Activated CD8-positive, alpha-beta memory T cell treated with anti-CD3 and anti-CD28 coated beads for 4 hours (primary cell): ENCODE results near the gene GET4.

Source experiments
- DNase-seq, 2 donors: peaks; one replicate each; pipeline ENCODE4 v3.0.0-alpha.2; 2020; ENCODE audit warnings: low read depth in 2 of 2

The GET4 gene

DNA sequence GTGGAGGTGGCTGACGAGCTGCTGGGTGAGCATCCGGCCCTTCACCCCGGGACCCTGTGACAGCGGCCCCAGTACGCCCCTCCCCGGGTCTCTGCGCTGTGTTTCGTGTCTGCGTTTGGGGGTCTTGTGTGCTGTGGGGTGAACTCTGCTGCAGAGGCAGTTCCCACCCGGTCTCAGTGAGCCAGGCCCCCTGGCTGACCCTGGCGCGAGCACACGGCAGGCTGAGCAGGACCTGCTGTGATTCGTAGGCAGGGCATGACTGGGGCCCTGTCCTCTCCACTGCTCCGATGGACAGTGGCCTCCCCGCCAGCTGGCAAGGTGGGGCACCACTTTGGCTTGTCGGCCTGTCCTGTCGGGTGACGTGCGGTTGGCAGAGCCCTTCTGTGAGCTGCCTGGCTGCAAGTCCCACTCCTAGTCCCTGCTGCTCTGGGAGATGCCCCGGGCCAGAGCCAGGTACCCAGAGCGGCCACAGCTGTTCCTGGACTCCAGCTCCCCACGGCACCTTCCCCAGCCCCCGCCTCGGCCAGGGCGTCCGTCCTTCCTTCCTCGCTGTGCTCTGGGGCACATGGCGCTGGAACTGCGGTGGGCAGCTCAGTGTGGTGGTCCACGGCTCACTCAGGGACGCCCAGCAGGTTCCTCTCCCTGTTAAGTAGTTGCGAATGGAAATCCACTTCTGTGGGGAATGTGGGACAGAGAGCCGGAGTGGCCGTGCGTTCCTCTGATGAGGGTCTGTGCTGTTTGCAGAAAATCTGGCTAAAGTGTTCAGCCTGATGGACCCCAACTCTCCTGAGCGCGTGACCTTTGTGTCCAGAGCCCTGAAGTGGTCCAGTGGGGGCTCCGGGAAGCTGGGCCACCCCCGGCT, 10.5 kb downstream of the GET4 start:
- DNase-seq, result no peak

DNA sequence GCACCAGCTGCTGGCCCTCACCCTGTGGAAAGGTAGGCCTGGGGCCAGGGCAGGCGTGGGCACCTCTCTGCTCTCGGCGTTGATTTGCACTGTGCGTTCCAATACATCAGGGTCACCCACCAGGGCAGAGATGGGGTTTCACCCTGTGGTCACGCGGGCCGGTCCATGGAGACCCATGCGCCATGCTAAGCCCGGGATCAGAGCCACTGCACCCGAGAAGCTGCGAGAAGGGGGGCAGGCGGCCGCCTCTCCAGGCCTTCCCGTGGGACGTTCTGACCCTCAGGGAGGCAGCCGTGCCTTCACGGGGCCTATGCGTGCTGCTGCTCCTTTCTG, 11.1 kb downstream of the GET4 start:
- DNase-seq, result no peak

DNA sequence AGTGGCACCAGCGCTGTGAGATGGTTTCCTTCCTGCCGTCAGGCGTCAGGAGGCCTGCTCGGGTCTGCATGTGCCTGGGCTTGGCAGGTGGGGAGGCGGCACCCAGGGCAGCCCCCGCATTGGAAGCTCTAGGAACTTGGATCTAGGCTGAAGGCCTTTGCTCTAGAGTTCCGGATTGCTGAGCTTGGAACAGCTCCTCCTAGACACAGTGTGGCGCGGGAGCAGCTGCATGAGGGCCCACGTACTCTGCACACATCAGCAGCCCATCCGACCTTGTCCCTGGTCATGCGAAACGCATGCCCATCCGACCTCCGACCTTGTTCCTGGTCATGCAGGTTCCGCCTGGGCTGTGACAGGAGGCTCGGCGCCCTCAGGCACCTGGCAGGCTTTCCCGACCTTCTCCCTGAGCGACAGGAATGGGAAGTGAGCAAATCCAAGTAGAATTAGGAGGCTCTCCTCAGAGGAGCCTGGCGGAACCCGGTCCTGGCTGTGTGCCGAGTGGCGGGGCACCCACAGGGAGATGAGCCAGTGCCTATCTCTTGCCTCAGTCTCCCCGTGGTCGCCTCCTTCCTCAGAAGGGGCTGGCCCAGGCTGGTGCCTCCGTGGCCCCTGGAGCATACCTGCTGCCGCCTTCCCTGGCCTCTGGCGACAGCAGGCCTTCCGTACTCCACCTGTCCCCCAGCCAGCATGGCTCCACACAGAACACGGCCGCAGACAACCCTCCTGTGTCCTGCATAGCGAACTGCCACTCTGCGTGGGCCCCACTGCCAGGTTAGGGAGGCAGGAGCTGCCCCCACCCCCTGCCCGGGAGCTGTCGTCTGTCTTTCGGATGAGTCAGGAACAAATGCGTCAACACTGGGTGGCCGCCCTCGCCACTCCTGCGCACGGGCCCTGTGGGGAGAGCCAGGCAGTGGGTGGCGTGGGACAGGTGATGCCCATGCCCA, 12.0 kb downstream of the GET4 start:
- no peak for DNase-seq

DNA sequence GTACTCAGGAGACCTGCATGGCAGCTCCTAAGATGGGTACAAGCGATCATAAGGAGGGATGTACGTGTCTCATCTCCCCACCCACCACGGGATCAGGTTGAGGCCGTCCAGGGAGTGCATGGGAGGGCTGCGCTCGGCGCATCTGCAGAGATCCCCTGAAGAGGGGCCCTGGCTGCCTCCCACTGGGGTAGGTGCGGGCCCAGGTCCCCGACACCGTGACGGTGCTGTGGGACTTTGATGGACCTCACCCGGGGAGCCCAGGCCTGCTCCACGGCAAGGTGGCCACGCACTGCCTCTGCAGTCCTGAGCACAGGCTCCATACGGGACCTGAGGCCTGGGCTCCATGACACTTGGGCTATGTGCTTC, 12.7 kb downstream of the GET4 start:
- no peak for DNase-seq

DNA sequence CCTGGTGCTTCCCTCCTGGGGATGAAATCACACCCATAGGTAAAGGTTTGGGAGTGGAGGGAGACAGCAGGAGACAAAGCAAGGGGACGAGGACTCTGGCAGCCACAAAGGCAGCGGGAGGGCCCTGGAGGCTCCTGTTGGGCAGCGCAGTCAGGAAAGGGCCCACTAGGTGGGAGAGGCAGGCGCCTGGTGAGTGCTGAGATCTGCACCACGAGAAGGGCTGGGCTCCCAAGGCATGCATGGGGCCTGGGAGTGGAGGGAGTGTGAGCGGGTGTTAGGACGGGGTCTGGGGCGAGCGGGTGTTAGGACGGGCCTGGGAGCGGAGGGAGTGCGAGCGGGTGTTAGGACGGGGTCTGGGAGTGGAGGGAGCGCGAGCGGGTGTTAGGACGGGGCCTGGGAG, 13.0 kb downstream of the GET4 start:
- no peak for DNase-seq

DNA sequence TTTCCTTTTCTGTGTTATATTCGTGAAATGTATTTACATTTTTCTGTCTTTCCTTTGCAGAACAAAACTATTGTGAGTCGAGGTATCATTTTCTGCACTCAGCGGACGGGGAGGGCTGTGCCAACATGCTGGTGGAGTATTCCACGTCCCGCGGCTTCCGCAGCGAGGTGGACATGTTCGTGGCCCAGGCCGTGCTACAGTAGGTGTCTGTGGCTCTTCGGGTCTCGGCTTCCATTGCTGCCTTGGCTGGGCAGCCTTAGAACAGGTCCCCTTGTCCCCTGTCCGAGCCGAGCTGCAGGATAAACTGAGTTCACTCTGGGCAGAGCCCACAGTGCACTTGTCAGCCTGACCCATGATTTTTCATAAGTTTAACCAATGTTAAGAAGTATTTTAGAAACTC, 14.5 kb downstream of the GET4 start:
- DNase-seq, result no peak

DNA sequence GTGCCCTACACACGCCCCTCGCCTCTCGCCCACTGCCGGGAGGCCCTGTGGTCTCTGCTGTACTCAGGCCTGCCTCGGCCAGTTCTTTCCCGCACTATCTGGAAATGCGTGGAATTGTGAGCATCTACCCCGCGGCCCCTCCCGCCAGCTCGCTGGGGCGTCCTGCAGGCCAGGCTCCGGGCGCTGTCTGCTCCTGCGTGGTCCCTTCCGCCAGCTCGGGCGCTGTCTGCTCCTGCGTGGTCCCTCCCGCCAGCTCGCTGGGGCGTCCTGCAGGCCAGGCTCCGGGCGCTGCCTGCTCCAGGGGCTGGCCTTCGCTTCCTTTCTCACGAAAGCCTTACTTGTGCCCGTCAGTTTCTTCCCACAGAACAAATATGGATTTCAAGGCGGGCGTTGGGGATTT, 14.9 kb downstream of the GET4 start:
- no peak for DNase-seq

DNA sequence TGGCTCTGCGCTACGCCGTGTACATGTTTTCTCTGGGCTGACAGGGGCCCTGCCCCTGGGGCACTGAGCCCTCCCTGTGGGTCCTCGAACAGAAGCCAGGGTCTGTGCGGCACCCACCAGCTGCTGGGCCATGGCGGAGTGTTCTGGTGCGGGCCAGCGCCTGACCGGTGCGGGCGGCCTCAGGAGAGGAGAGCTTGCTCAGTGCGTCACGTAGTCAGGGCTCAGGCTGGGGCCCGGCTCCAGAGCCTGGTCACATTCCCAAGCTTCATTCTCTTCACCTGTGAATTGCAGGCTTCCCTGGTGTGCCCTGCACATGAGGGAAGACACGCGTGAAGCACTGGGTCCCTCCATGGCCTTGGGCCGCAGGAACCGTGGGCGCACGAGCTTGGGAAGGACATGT, 15.5 kb downstream of the GET4 start:
- no peak for DNase-seq

DNA sequence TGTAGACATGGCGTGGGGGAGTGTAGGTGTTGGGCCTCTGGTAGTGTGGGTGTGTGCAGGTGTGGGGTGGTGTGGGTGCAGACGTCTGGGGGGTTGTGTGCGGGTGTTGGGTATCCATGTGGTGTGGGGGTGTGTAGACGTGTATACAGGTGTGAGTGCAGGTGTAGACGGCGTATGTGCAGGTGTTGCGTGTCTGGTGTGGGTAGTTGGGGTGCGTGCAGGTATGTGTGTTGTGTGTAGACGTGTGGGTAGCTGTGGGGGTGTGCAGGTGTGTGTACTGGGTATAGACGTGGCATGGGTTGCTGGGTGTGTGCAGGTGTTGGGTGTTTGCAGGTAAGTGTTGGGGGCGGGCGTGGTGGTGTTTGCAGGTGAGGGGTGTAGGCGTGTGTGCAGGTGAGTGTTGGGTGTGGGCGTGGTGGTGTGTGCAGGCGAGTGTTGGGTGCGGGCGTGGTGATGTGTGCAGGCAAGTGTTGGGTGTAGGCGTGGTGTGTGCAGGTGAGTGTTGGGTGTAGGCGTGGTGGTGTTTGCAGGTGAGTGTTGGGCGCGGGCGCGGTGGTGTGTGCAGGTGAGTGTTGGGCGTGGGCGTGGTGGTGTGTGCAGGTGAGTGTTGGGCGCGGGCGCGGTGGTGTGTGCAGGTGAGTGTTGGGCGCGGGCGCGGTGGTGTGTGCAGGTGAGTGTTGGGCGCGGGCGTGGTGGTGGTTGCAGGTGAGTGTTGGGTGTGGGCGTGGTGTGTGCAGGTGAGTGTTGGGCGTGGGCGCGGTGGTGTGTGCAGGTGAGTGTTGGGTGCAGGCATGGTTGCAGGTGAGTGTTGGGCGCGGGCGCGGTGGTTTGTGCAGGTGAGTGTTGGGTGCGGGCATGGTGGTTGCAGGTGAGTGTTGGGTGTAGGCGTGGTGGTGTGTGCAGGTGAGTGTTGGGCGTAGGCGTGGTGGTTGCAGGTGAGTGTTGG, 16.6 kb downstream of the GET4 start:
- no peak for DNase-seq

DNA sequence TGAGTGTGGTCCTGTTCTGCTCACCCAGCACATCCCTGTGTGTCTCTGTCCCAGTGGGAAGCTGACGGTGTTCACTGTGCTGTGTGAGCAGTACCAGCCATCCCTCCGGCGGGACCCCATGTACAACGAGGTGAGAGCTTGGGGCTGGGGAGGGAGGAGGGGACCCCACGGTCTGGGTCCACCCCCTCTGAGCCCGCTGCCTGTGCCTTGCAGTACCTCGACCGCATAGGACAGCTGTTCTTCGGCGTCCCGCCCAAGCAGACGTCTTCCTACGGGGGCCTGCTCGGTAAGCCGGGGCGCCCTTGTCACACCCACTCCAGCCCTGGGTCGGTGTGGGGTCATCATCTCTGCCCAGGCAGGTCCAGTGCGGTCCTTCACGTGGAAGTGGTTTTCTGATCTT, 17.3 kb downstream of the GET4 start:
- DNase-seq, result no peak

DNA sequence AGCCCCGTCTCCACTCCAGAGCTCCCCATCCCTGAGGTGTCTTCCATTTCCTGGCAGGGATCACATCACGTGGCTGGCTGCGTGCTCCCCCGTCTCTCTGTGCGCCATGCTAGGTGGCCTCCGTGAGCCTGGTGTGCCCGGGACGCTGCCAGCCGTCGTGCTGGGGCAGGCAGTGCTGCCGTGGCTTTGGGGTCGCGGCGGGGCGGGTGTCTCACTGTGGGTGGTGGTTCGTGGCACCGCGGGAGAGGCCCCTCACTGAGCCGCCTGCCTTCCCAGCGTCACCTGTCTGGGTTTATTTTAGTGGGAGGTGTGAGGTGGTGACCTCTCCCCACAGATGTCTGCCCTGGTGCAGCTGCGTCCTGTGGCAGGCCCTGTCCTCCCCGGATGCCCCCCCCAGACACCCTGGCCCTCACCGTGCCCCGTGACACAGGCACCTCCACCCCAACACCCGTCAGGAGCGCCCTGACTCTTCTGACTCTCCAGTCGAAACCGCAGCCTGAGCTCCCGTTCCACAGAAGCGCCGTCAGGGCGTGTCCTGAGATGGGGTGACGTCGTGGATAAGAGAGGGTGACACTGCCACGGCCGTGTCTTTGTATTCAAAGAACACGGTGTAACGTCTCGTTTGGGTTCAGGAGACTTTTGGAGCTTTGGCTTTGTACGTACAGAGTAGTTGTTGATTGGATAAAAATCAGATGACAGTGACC, 18.0 kb downstream of the GET4 start:
- DNase-seq, result no peak

DNA sequence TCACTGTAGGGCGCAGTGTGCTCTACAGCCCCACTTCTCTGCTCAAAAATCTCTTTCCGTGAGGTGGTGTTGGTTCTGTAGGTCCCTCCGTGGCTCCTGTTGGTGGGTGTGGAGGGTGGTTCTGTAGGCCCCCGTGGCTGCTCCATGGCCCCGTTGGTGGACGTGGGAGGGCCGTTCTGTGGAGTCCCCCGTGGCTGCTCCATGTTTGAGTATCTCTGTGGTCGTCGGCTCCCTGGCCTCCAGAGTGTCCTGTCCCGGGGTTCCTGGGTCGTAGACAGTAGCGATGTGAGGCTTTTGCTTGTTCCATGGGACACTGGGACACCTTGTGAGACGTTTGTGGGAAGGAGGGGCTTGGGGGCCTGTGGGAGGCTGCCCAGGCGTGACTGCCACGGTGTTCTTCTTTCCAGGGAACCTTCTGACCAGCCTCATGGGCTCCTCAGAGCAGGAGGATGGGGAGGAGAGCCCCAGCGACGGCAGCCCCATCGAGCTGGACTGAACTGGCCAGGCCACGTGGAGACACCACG, 18.6 kb downstream of the GET4 start:
- DNase-seq, result no peak

DNA sequence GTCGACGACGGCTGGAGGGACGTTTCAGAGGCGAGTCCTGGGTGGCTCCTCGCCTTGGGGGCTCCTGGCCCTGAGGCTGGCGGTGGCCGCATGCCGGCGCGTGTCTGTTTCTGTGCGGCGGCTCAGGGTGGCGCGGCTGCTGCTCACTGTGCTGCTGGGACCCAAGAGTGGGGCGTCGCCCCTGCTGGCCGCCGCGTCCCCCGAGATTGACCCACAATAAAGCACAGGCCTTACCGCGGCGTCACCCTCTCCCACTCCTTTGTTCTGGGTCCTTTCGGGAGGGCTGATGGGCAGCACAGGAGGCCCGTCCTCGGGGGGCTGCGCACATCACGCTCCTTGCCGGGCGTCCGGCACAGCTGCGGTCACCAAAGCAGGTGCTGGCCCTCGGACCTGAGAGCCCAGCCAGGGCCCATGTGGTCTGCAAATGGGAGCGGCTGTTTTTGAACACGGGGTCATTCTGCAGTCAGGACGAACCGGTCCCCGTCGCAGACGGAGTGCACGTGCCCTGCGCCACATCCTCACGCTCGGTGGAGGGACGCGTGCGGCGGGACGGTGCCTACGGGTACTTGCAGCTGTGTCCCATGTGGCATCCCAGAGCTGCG, 19.2 kb downstream of the GET4 start:
- no peak for DNase-seq

DNA sequence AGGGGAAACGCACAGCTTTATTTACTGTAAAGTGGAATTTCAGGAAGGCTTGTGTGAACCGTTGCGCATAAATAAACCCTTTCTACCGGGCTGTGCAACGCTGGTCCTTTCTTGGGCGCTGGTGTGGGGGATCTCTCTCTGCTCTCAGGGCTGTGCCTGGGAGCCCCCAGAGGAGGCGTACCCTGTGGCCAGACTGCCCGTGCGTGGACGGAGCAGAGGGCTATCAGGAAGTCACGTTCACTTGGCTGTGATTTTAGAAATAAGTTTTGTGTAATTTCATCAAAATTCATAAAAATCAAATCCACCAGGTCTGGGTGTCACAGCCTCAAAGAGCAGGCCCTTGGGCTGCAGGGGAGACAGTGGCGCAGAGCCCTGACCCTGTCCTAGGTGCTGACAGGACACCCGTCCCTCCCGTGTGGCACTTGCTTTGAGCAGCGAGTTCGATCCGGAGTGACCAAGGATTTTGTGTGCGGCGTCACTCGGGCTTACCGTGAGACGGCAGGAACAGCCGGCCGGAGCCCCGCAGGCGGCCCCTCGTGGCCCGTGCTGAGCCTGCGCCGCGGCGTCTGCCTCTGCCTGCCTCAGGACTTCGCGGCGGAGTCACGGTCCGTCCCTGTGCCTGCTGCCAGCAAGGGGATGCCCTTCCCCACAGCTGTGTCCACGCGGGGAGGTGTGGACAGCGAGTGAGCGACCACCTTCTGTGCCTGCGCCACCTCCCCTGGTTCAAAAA, 20.2 kb downstream of the GET4 start:
- no peak for DNase-seq

DNA sequence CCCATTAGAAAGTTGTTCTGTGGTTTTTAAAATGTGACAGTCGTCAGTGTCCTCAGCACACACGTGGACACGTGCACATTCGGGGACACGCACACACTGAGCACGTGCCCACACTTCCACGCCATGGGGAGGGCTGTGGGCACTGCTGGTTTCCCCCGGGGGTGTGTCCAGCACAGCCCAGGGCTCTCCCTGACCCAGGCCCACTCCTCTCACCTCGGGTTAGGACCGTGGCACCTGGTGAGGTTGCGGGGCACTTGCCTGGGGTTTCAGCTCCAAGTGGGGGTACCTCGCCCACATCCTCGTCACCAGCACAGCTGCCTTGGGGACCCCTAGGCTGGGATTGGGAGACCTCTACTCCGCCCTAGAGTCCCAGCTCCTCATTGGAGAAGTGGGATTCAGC, 20.7 kb downstream of the GET4 start:
- DNase-seq, result no peak

DNA sequence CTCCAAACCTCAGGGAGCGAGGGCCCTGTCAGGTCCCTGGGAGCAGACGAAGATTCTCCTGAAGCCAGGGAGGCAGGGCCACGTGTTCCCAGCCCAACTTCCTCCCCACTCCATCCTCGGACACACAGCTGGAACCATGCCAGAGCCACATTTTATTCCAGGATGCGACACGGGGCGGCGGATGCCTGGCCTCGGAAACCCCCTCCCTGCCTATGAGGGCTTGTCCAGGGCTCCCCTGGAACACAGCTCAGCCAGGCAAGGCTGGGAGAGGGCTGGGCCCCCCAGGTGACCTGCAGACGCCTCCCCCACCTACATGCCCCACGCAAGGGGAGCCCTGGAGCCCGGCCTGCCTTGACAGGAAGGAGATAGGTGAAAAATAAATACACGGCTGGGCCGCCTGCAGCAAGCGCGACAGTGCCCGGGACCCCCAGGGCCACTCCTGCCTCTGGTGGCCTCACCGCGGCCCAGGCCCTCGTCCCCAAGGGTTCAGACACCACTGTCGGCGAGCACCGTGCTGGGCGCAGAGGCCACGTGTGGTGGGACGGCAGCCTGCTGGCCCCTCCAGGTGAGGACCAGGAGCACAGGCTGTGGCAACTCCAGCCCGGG, 21.5 kb downstream of the GET4 start:
- DNase-seq, result no peak

DNA sequence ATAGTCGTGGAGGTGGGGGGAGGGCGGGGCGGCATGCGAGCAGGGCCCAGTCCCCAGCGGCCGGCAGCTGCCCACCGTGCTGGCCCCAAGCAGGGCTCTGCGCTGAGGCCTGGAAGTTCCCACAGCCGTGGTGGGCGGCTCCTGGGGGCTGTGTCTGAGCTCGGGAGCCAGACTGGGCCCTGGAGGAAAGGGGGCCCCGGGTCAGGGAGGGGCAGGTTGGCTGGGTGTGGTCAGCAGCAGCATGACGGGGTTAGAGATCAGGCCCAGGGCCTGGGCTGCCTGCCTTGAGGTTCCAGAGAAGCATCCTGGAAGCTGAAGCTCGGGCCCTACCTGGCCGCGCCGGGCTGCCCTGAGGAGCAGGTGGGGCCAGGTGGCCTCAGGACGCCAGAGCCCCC, 22.1 kb downstream of the GET4 start:
- DNase-seq, result no peak

DNA sequence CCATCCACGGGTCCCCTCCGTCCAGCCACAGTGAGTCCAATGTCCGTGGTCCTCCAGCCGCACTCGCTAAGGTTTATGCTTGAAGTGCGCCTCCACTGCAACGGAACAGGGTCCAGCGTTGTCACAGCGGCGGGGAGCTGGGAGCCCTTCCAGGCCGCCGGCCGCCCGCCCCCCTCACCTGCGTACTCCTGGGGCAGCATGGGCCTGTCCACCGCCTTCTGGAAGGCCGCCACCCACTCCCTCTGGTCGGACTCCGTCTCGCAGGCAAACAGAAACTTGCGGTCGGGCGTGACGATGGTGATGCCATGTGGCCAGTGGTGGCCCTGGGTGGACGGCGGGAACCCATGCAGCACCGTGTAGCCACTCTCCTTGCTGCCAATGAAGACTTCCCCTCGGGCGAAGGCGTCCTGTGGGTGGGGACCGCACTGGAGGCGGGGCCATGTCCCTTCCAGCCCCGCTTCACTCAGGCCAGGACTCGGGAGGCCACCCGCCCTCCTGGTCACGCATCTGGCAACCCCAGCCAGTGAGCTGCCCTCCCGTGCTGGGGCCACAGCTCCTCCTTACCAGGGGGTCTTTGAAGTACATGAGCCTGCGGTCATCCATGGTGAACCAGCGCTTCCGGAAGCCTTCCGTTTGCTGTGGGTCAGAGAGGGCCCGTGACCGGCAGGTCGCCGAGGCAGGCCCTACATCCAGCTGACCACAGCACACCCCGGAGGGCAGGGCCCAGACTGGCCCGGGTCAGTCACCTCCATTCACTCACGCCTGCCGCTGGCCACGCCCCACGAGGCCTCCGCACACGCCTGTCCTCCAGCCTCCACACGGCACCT, 22.7 kb downstream of the GET4 start:
- no peak for DNase-seq

DNA sequence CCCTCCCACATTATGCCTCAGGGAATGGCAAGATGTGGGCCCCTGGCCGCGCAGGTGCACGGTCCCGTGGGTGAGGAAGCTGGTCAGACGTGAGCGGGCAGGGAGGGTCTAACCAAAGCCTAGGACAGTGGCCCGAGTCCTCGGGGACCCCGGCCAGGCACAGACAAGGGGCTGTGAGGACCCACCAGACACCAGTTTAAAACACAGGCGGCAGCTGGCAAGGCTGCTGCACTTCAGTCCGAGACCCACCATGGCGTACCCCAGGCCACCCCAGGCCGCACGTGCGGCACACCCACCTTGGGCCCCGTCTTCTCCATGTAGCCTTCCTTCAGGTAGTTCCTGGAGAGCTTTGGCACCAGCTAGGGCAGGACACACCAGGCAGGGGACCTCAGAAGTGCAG, 23.5 kb downstream of the GET4 start:
- no peak for DNase-seq
